GM19023 (cell line): ENCODE results near the gene RNF222.
"Not testable (repeated sequence)": the region's sequence is repeated elsewhere in the genome, so short reads cannot be mapped to it uniquely, and the experiment has no call there.

Source experiments
- ATAC-seq: cut with Tn5 transposase; IDR thresholded peaks from one replicate; pipeline ENCODE4 v1.9.1; 2021; ENCODE audit warnings: mild to moderate bottlenecking, moderate library complexity; ENCODE audit not compliant: unreplicated experiment

Gene RNF222

GRCh38 chr17:8382052-8382879 is 15.4 kb downstream of the RNF222 start:
- ATAC-seq = no peak

- ATAC-seq = no peak
Observed at GRCh38 chr17:8380049-8380448, 17.6 kb downstream of the RNF222 start.

GRCh38 chr17:8378117-8378516 is 19.5 kb downstream of the RNF222 start:
- ATAC-seq = not testable (repeated sequence)

GRCh38 chr17:8377422-8377821 is 20.2 kb downstream of the RNF222 start:
- ATAC-seq = no peak

- peak; percentile 97 for ATAC-seq
Observed at GRCh38 chr17:8376271-8377067, 21.2 kb downstream of the RNF222 start, which contains the start of gene KRABD2. Gene KRABD2, minus strand, starts transcription at chr17:8376704.

- ATAC-seq = no peak
Observed at GRCh38 chr17:8375738-8376259, 21.8 kb downstream of the RNF222 start.

- ATAC-seq = not testable (repeated sequence)
Observed at GRCh38 chr17:8373856-8374255, 23.8 kb downstream of the RNF222 start.

GRCh38 chr17:8372422-8372821 is 25.2 kb downstream of the RNF222 start:
- ATAC-seq = no peak

- no peak for ATAC-seq
Observed at GRCh38 chr17:8371786-8372185, 25.8 kb downstream of the RNF222 start.

GRCh38 chr17:8369944-8370343 is 27.7 kb downstream of the RNF222 start:
- ATAC-seq = no peak

- no peak for ATAC-seq
Observed at GRCh38 chr17:8368193-8368592, 29.4 kb downstream of the RNF222 start.

GRCh38 chr17:8366231-8366630 is 31.4 kb downstream of the RNF222 start:
- ATAC-seq = no peak

GRCh38 chr17:8365143-8365542 is 32.5 kb downstream of the RNF222 start:
- ATAC-seq = no peak

- no peak for ATAC-seq
Observed at GRCh38 chr17:8362651-8363332, 34.8 kb downstream of the RNF222 start.

GRCh38 chr17:8360751-8361150 is 36.9 kb downstream of the RNF222 start:
- no peak for ATAC-seq

GRCh38 chr17:8360260-8360659 is 37.4 kb downstream of the RNF222 start:
- ATAC-seq = no peak

- no peak for ATAC-seq
Observed at GRCh38 chr17:8359769-8360168, 37.9 kb downstream of the RNF222 start.

GRCh38 chr17:8357910-8358309 is 39.7 kb downstream of the RNF222 start:
- no peak for ATAC-seq

- ATAC-seq = no peak
Observed at GRCh38 chr17:8354236-8354635, 43.4 kb downstream of the RNF222 start.

- ATAC-seq = no peak
Observed at GRCh38 chr17:8353736-8354135, 43.9 kb downstream of the RNF222 start.

- no peak for ATAC-seq
Observed at GRCh38 chr17:8350339-8350738, 47.3 kb downstream of the RNF222 start.
